Skin epidermis (tissue), 12 donors: ENCODE measurements around the gene SIX2.
A peak's percentile ranks its signal among the peaks of the same experiment; 100 is the strongest.

Source experiments
- H3K27ac ChIP-seq, 21 experiments: fragments of 200-600 bp; sonication (generic) in 11 of 21; one replicate each; pipeline ENCODE4 v1.5.0; 2020; ENCODE audit warnings: mild to moderate bottlenecking in 3 of 21, inconsistent platforms in 2 of 21, moderate library complexity in 2 of 21
- H3K4me3 ChIP-seq, 7 experiments: fragments of 200-600 bp; sonication (generic) in 2 of 7; one replicate each; pipeline ENCODE4 v1.5.0; 2020; ENCODE audit warnings: inconsistent platforms in 2 of 7, mild to moderate bottlenecking in 2 of 7, moderate library complexity in 1 of 7

The SIX2 gene

GRCh38 chr2:45005261-45006002 is 3.8 kb downstream of the SIX2 start:
- Histone ChIP-seq H3K27ac (no peak overlapping the region), H3K4me3 (no peak overlapping the region)

- peak overlapping the region in 1 of 7 experiments; percentile 11 for H3K4me3 ChIP-seq
- no peak overlapping the region for H3K27ac ChIP-seq
These were observed 4.6 kb downstream of the SIX2 start for GRCh38 chr2:45004562-45005191.

GRCh38 chr2:45003579-45004551 is 5.4 kb downstream of the SIX2 start:
- no peak overlapping the region for H3K4me3 ChIP-seq
- no peak overlapping the region for H3K27ac ChIP-seq

DNA sequence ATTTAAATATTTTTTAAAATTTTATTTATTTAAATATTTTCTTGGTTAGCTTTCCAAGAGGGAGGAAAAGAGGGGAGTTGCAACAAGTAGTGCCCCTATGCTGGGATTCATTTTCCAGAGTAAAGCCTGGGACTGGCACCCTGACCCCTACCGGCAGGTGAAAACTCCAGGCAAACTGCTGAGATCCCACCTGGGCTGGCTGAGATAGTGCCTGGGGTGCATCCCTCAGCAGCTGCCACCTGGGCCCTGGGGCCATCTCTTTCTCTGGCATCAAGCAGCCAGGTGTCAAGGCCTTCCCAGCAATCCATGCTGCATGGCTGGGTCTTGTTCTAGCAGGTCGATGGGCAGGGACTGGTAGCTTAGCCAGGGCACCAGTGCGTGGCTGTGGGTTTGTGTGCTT is 6.6 kb downstream of the SIX2 start:
- Histone ChIP-seq H3K4me3 (no peak overlapping the region), H3K27ac (no peak overlapping the region)

- H3K4me3 ChIP-seq: no peak overlapping the region
- H3K27ac ChIP-seq: no peak overlapping the region
These were observed 7.3 kb downstream of the SIX2 start for GRCh38 chr2:45001869-45002385.

DNA sequence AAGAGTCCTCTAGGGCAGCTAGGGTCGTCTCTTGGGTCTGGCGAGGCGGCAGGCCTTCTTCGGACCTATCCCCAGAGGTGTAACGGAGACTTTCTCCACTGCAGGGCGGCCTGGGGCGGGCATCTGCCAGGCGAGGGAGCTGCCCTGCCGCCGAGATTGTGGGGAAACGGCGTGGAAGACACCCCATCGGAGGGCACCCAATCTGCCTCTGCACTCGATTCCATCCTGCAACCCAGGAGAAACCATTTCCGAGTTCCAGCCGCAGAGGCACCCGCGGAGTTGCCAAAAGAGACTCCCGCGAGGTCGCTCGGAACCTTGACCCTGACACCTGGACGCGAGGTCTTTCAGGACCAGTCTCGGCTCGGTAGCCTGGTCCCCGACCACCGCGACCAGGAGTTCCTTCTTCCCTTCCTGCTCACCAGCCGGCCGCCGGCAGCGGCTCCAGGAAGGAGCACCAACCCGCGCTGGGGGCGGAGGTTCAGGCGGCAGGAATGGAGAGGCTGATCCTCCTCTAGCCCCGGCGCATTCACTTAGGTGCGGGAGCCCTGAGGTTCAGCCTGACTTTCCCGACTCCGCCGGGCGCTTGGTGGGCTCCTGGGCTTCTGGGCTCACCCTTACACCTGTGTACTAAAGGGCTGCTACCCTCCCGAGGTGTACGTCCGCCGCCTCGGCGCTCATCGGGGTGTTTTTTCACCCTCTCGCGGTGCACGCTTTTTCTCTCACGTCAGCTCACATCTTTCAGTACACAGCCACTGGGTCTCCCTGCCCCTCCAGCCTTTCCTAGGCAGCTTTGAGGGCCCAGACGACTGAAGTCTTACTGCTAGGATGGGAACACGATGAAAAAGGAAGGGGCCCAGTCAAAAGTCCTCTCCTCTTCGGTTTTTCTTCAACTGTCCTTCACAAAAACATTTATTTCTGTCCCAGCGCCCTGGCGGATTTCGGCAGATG is 8.1 kb downstream of the SIX2 start:
- Histone ChIP-seq H3K4me3 (peak overlapping the region in 3 of 7 experiments; percentile 18 to 27 (median 19)), H3K27ac (no peak overlapping the region)

DNA sequence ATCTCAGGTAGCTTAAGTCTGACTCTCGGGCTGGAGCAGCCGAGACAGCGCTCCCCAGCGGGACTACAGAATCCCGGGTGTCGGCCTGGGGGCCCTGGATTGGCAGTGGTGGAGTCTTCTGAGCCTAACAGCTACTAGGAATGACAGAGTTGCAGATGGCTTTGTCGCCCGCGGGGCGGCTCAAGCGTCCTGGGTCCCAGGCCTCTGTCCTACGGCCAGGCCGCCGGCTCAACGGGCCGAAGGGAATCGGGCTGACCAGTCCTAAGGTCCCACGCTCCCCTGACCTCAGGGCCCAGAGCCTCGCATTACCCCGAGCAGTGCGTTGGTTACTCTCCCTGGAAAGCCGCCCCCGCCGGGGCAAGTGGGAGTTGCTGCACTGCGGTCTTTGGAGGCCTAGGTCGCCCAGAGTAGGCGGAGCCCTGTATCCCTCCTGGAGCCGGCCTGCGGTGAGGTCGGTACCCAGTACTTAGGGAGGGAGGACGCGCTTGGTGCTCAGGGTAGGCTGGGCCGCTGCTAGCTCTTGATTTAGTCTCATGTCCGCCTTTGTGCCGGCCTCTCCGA is 8.8 kb downstream of the SIX2 start:
- no peak overlapping the region for H3K4me3 ChIP-seq
- no peak overlapping the region for H3K27ac ChIP-seq

GRCh38 chr2:44999540-44999939 is 9.7 kb downstream of the SIX2 start:
- H3K4me3 ChIP-seq: no peak overlapping the region

DNA sequence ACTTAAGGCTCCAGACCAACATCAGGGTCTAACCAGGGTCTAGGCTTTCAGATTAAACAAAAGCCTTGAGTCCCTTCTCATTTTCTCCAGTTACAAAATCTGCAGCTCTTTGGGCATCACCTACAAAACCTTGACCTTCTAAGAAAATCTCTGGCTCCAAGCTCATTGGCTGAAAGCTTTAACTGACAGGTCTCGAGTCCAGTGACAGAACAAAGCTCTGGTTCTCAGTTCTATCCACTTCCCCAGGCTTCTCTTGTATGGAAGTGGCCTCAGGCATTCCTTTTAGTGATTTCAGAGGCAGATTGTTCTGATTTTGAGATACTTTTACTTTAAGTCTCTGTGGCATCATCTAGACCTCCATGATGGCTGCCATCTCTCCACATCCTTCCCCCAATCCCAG is 11.3 kb downstream of the SIX2 start:
- no peak overlapping the region for H3K27ac ChIP-seq
- H3K4me3 ChIP-seq: no peak overlapping the region

More at GRCh38 chr2:44999540-44999939, 9.7 kb downstream of the SIX2 start:
- no peak overlapping the region for H3K27ac ChIP-seq

GRCh38 chr2:44996356-44996755 is 12.9 kb downstream of the SIX2 start:
- H3K4me3 ChIP-seq: no peak overlapping the region
- no peak overlapping the region for H3K27ac ChIP-seq

- H3K4me3 ChIP-seq: no peak overlapping the region
- H3K27ac ChIP-seq: no peak overlapping the region
These were observed 14.9 kb downstream of the SIX2 start for GRCh38 chr2:44994377-44994776.

- Histone ChIP-seq H3K4me3 (no peak overlapping the region), H3K27ac (no peak overlapping the region)
These were observed 20.1 kb downstream of the SIX2 start for GRCh38 chr2:44989176-44989575.

- Histone ChIP-seq H3K4me3 (no peak overlapping the region), H3K27ac (no peak overlapping the region)
These were observed 25.2 kb downstream of the SIX2 start for GRCh38 chr2:44983836-44984604.

- no peak overlapping the region for H3K27ac ChIP-seq
- no peak overlapping the region for H3K4me3 ChIP-seq
These were observed 27.5 kb downstream of the SIX2 start for GRCh38 chr2:44981714-44982108.

- Histone ChIP-seq H3K27ac (no peak overlapping the region), H3K4me3 (no peak overlapping the region)
These were observed 28.2 kb downstream of the SIX2 start for GRCh38 chr2:44980751-44981713.

- H3K27ac ChIP-seq: no peak overlapping the region
- H3K4me3 ChIP-seq: no peak overlapping the region
These were observed 29.7 kb downstream of the SIX2 start for GRCh38 chr2:44979581-44979980.
